Amygdala (tissue), 56 donors: ENCODE data around the gene NAGK.
"Not testable (repeated sequence)": the region's sequence is repeated elsewhere in the genome, so short reads cannot be mapped to it uniquely, and the experiment has no call there.

Experiments used
- DNase-seq, 56 donors: peaks; one replicate each; lab custom pipeline; 2025; lab: John Stamatoyannopoulos, UW

NAGK gene

GRCh38 chr2:71102981-71103681 lies 34.7 kb downstream of the NAGK start:
- DNase-seq: no peak

- no peak for DNase-seq
These were observed 35.4 kb downstream of the NAGK start for GRCh38 chr2:71103809-71104208.

- DNase-seq: not testable (repeated sequence)
These were observed 38.0 kb downstream of the NAGK start for GRCh38 chr2:71106463-71106862.

GRCh38 chr2:71108091-71108490 lies 39.6 kb downstream of the NAGK start:
- no peak for DNase-seq

- DNase-seq: no peak
These were observed 45.4 kb downstream of the NAGK start for GRCh38 chr2:71113843-71114242.

- no peak for DNase-seq
These were observed 48.6 kb downstream of the NAGK start for GRCh38 chr2:71117063-71117462.

GRCh38 chr2:71120195-71120594 lies 51.7 kb downstream of the NAGK start:
- DNase-seq: no peak

- DNase-seq: no peak
These were observed 53.0 kb downstream of the NAGK start for GRCh38 chr2:71121479-71121878.

GRCh38 chr2:71122387-71123298 lies 54.2 kb downstream of the NAGK start:
- DNase-seq: no peak

- no peak for DNase-seq
These were observed 57.3 kb downstream of the NAGK start for GRCh38 chr2:71125506-71126294.

- no peak for DNase-seq
These were observed 58.5 kb downstream of the NAGK start for GRCh38 chr2:71126957-71127356.
